ENCODE results near the gene PSMG1. TPM values are rescaled to one million over a fixed set of nuclear protein-coding genes. Genes with fewer than 3 reads are reported as not detected.

The PSMG1 gene
- total RNA-seq, 2 experiments from 2014 or later, result 7.8 to 7.9 TPM

DNA sequence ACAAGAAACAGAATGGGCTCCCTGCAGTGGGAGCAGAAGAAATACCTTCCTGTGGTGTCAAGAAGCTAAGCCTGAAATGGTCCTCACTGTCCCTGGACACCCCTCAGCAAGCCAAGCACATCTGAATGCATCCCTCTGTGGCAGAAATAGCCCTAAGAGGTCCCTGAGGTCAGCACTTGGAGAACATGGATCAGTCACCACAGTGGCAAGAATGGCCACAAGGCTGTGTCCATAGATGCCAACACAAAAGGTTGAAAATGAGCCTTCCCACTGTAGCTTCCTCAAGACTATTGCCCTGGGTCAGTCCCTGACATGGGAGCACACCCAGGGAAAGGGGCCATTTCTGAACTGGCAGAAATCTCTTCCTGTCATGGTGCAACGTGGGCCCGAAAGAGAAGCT is 27.7 kb downstream of the PSMG1 start:
- POLR2A ChIA-PET, result no interaction called here
- Histone ChIP-seq H3K9me3 (ENCODE audit: control insufficient read depth in 1 of 2, insufficient read depth in 1 of 2, low read length in 2 of 2) (no peaks in the 10 kb centered on the region), H3K27ac (ENCODE audit: low read depth in 1 of 2, low read length in 2 of 2) (no peak overlapping the region), H3K27me3 (ENCODE audit: control insufficient read depth in 1 of 2, insufficient read depth in 2 of 2, low read length in 2 of 2) (no peaks in the 10 kb centered on the region), H3K36me3 (ENCODE audit: insufficient read depth, low read length) (no peaks in the 10 kb centered on the region), H3K4me1 (ENCODE audit: insufficient read depth, low read length) (no peaks in the 10 kb centered on the region), H3K4me3 (ENCODE audit: low read length) (no peak overlapping the region)
- ATAC-seq (ENCODE audit: poor library complexity) (no peak), DNase-seq (no peak)
- CTCF ChIA-PET, result no interaction called here
- no peak overlapping the region for H3K27ac Mint-ChIP-seq
- intact Hi-C loops (cut with DNase I, micrococcal nuclease), result no loop called here
- TF ChIP-seq, protein P1, sequence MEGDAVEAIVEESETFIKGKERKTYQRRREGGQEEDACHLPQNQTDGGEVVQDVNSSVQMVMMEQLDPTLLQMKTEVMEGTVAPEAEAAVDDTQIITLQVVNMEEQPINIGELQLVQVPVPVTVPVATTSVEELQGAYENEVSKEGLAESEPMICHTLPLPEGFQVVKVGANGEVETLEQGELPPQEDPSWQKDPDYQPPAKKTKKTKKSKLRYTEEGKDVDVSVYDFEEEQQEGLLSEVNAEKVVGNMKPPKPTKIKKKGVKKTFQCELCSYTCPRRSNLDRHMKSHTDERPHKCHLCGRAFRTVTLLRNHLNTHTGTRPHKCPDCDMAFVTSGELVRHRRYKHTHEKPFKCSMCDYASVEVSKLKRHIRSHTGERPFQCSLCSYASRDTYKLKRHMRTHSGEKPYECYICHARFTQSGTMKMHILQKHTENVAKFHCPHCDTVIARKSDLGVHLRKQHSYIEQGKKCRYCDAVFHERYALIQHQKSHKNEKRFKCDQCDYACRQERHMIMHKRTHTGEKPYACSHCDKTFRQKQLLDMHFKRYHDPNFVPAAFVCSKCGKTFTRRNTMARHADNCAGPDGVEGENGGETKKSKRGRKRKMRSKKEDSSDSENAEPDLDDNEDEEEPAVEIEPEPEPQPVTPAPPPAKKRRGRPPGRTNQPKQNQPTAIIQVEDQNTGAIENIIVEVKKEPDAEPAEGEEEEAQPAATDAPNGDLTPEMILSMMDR (IDR thresholded peaks at IDR 0.05), result no peak
- no peak overlapping the region for H3K4me3 Mint-ChIP-seq
- H3K4me1 Mint-ChIP-seq (ENCODE audit: low read depth), result no peaks in the 10 kb centered on the region
- peaks cover 10% of the 10 kb centered on the region for H3K27me3 Mint-ChIP-seq
- H3K36me3 Mint-ChIP-seq (ENCODE audit: low read depth), result no peaks in the 10 kb centered on the region
- no peaks in the 10 kb centered on the region for H3K9me3 Mint-ChIP-seq

DNA sequence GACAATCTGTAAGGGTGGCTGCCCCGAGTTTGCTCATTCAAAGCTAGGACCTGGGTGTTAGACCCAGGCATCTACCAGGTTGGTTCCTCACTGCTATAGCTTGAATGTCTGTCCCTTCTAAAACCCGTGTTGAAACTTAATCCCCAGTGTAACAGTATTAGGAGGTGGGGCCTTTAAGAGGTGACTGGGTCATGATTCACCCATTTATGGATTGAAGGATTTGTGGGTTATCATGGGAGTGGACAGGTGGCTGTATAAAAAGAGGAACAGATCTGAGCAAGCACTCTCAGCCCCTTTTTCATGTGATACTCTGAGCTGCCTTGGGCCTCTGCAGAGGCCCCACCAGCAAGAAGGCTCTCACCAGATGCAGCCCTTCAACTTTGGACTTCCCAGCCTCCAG is 29.4 kb downstream of the PSMG1 start:
- H3K36me3 ChIP-seq (ENCODE audit: insufficient read depth, low read length), result no peaks in the 10 kb centered on the region
- H3K4me3 ChIP-seq (ENCODE audit: low read length), result no peak overlapping the region
- Mint-ChIP-seq H3K27ac (no peak overlapping the region), H3K4me1 (ENCODE audit: low read depth) (no peaks in the 10 kb centered on the region), H3K36me3 (ENCODE audit: low read depth) (no peaks in the 10 kb centered on the region), H3K4me3 (no peak overlapping the region), H3K27me3 (peaks cover 17% of the 10 kb centered on the region), H3K9me3 (no peaks in the 10 kb centered on the region)
- no peaks in the 10 kb centered on the region for H3K27me3 ChIP-seq (ENCODE audit: control insufficient read depth in 1 of 2, insufficient read depth in 2 of 2, low read length in 2 of 2)
- H3K27ac ChIP-seq (ENCODE audit: low read depth in 1 of 2, low read length in 2 of 2), result no peak overlapping the region
- ChIA-PET CTCF (no interaction called here), POLR2A (no interaction called here)
- DNase-seq (no peak), ATAC-seq (ENCODE audit: poor library complexity) (no peak)
- intact Hi-C loops (cut with DNase I, micrococcal nuclease), result no loop called here
- TF ChIP-seq, protein P1 (IDR thresholded peaks at IDR 0.05), result no peak
- no peaks in the 10 kb centered on the region for H3K9me3 ChIP-seq (ENCODE audit: control insufficient read depth in 1 of 2, insufficient read depth in 1 of 2, low read length in 2 of 2)
- no peaks in the 10 kb centered on the region for H3K4me1 ChIP-seq (ENCODE audit: insufficient read depth, low read length)

DNA sequence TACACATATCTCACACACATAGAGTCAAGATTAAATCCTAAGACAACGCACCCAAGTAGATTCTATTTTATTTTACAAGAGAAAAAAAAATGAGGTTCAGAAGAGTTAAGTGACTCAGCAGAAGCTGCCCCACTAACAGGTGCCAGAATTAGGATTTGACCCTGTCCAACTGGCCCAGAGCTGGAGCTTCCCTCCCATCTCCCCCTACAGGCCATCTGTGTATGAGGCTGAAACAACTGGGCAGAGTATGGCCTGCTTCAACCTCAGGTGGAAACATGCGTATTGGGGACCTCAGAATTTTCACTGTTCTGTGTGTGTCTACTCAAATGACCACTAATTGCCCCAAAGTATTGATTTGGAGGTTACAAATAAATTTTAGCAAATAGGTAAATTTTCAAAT is 29.9 kb downstream of the PSMG1 start:
- H3K27ac Mint-ChIP-seq, result no peak overlapping the region
- no peaks in the 10 kb centered on the region for H3K36me3 Mint-ChIP-seq (ENCODE audit: low read depth)
- no peak overlapping the region for H3K27ac ChIP-seq (ENCODE audit: low read depth in 1 of 2, low read length in 2 of 2)
- H3K9me3 ChIP-seq (ENCODE audit: control insufficient read depth in 1 of 2, insufficient read depth in 1 of 2, low read length in 2 of 2), result no peaks in the 10 kb centered on the region
- H3K4me3 Mint-ChIP-seq, result no peak overlapping the region
- intact Hi-C loops (cut with DNase I, micrococcal nuclease), result no loop called here
- TF ChIP-seq, protein P1 (IDR thresholded peaks at IDR 0.05), result no peak
- no peaks in the 10 kb centered on the region for H3K4me1 Mint-ChIP-seq (ENCODE audit: low read depth)
- ChIA-PET CTCF (no interaction called here), POLR2A (no interaction called here)
- H3K27me3 Mint-ChIP-seq, result peaks cover 17% of the 10 kb centered on the region
- no peak overlapping the region for H3K4me3 ChIP-seq (ENCODE audit: low read length)
- H3K9me3 Mint-ChIP-seq, result no peaks in the 10 kb centered on the region
- DNase-seq (no peak), ATAC-seq (ENCODE audit: poor library complexity) (no peak)
- H3K36me3 ChIP-seq (ENCODE audit: insufficient read depth, low read length), result no peaks in the 10 kb centered on the region
- H3K27me3 ChIP-seq (ENCODE audit: control insufficient read depth in 1 of 2, insufficient read depth in 2 of 2, low read length in 2 of 2), result no peaks in the 10 kb centered on the region
- no peaks in the 10 kb centered on the region for H3K4me1 ChIP-seq (ENCODE audit: insufficient read depth, low read length)

Measured in CD4-positive, alpha-beta T cell (primary cell).